ENCODE measurements around the gene CFAP77. TPM values are rescaled to one million over a fixed set of nuclear protein-coding genes. Genes with fewer than 3 reads are reported as not detected.

CFAP77 gene
- total and polyA plus RNA-seq, 2 of the 4 experiments (the other 2 are of a cell fraction): not detected

DNA sequence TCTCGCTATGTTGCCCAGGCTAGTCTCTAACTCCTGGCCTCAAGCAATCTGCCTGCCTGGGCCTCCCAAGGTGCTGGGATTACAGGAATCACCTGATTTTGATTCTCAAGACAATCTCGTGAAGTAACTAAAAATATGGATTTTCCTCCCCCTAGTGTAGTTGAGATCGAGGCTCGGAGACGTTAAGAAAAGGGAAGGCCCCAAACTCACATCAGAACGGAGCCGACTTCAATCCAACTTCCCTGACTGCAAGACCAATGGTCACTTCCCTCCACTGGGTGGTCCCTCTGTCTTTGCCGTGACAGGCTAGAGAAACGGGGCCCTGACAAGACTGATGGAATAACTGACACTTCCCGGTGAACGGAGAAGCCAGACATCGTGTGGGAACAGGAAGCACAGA lies 200.7 kb downstream of the CFAP77 start:
- Histone ChIP-seq H2AK9ac (replicated peaks; ENCODE audit: low read depth, low read length, poor library complexity) (no peak overlapping the region), H3K79me1 (ENCODE audit: low read depth in 1 of 2, low read length in 2 of 2) (peaks cover 0 to 6% of the 10 kb centered on the region in 2 experiments; a peak in 1 of 4 replicates), H4K8ac (ENCODE audit: low read depth in 2 of 2, low read length in 2 of 2) (no peak overlapping the region), H4K5ac (ENCODE audit: low read depth, low read length) (no peak overlapping the region), H3K4me3 (ENCODE audit: insufficient read depth, low read depth, low read length) (no peak overlapping the region), H2AFZ (replicated peaks; ENCODE audit: low read length, poor library complexity) (no peak overlapping the region), H2BK15ac (ENCODE audit: low read depth, low read length) (no peak overlapping the region), H2BK120ac (ENCODE audit: low read depth, low read length) (no peak overlapping the region), H3K9ac (ENCODE audit: low read depth, low read length) (no peak overlapping the region), H3K9me1 (ENCODE audit: insufficient read depth, low read length) (peaks cover 3% of the 10 kb centered on the region), H2BK20ac (ENCODE audit: low read depth, low read length) (no peak overlapping the region), H3K36me3 (ENCODE audit: control insufficient read depth, insufficient read depth, low read length) (peaks cover 23% of the 10 kb centered on the region), H3K27ac (ENCODE audit: insufficient read depth, low read length) (no peak overlapping the region), H4K20me1 (ENCODE audit: insufficient read depth, low read length) (peaks cover 15% of the 10 kb centered on the region; the same call in 1 of the 2 replicates), H3K27me3 (ENCODE audit: control insufficient read depth, insufficient read depth, low read length) (no peaks in the 10 kb centered on the region), H3K4ac (ENCODE audit: low read depth, low read length) (no peak overlapping the region), H2AK5ac (ENCODE audit: low read depth, low read length) (no peak overlapping the region), H3K18ac (ENCODE audit: low read depth, low read length) (no peak overlapping the region), H2BK5ac (ENCODE audit: low read depth, low read length, poor library complexity, severe bottlenecking) (no peak overlapping the region), H3K4me2 (ENCODE audit: low read depth, low read length) (no peak overlapping the region), H3K4me1 (ENCODE audit: control insufficient read depth, insufficient read depth, low read length) (peaks cover 3% of the 10 kb centered on the region), H3K56ac (ENCODE audit: extremely low read depth, insufficient read depth, low read length) (no peak overlapping the region), H3K9me3 (ENCODE audit: control insufficient read depth, insufficient read depth, low read length) (no peaks in the 10 kb centered on the region), H3K23ac (ENCODE audit: low read depth, low read length) (no peak overlapping the region), H4K91ac (ENCODE audit: insufficient read depth, low read depth, low read length) (no peak overlapping the region), H3K14ac (replicated peaks; ENCODE audit: low read depth, low read length) (no peak overlapping the region)
- no TSS peak for BruUV-seq (replicated peaks)
- in situ Hi-C loops (cut with MboI; ENCODE audit: low sequenced_read_pairs) (no loop called here), intact Hi-C loops (cut with micrococcal nuclease) (no loop called here), dilution Hi-C loops (cut with HindIII; ENCODE audit: low sequenced_read_pairs, unreplicated experiment) (no loop called here)
- TF ChIP-seq RFX5 (IDR thresholded peaks at IDR 0.05; ENCODE audit: low read depth, low read length): no peak
- no peak for TF ChIP-seq CHD1 (IDR thresholded peaks at IDR 0.05; ENCODE audit: low read depth, low read length)
- TF ChIP-seq BHLHE40 (IDR thresholded peaks at IDR 0.05; ENCODE audit: low read depth, low read length): no peak
- TF ChIP-seq, protein P1, sequence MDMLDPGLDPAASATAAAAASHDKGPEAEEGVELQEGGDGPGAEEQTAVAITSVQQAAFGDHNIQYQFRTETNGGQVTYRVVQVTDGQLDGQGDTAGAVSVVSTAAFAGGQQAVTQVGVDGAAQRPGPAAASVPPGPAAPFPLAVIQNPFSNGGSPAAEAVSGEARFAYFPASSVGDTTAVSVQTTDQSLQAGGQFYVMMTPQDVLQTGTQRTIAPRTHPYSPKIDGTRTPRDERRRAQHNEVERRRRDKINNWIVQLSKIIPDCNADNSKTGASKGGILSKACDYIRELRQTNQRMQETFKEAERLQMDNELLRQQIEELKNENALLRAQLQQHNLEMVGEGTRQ (IDR thresholded peaks at IDR 0.05; ENCODE audit: low read depth, low read length): no peak
- TF ChIP-seq NFE2L2 (IDR thresholded peaks at IDR 0.05; ENCODE audit: low read depth, low read length): no peak
- no peak for TF ChIP-seq SMC3 (IDR thresholded peaks at IDR 0.05; ENCODE audit: low read depth, low read length)
- no peak for TF ChIP-seq MAZ (IDR thresholded peaks at IDR 0.05; ENCODE audit: borderline replicate concordance, low read depth, low read length)
- TF ChIP-seq, protein P2, sequence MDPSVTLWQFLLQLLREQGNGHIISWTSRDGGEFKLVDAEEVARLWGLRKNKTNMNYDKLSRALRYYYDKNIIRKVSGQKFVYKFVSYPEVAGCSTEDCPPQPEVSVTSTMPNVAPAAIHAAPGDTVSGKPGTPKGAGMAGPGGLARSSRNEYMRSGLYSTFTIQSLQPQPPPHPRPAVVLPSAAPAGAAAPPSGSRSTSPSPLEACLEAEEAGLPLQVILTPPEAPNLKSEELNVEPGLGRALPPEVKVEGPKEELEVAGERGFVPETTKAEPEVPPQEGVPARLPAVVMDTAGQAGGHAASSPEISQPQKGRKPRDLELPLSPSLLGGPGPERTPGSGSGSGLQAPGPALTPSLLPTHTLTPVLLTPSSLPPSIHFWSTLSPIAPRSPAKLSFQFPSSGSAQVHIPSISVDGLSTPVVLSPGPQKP (IDR thresholded peaks at IDR 0.05; ENCODE audit: borderline replicate concordance, low read depth, low read length): no peak
- no peak for TF ChIP-seq MXI1 (IDR thresholded peaks at IDR 0.05; ENCODE audit: borderline replicate concordance, low read depth, low read length)
- TF ChIP-seq FOS (IDR thresholded peaks at IDR 0.05; ENCODE audit: low read depth, low read length): no peak
- TF ChIP-seq, protein P3, sequence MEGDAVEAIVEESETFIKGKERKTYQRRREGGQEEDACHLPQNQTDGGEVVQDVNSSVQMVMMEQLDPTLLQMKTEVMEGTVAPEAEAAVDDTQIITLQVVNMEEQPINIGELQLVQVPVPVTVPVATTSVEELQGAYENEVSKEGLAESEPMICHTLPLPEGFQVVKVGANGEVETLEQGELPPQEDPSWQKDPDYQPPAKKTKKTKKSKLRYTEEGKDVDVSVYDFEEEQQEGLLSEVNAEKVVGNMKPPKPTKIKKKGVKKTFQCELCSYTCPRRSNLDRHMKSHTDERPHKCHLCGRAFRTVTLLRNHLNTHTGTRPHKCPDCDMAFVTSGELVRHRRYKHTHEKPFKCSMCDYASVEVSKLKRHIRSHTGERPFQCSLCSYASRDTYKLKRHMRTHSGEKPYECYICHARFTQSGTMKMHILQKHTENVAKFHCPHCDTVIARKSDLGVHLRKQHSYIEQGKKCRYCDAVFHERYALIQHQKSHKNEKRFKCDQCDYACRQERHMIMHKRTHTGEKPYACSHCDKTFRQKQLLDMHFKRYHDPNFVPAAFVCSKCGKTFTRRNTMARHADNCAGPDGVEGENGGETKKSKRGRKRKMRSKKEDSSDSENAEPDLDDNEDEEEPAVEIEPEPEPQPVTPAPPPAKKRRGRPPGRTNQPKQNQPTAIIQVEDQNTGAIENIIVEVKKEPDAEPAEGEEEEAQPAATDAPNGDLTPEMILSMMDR (conservative IDR thresholded peaks at IDR 0.05; ENCODE audit: low read depth, low read length): no peak
- no peak for TF ChIP-seq RCOR1 (IDR thresholded peaks at IDR 0.05; ENCODE audit: insufficient replicate concordance, low read length)
- TF ChIP-seq CEBPB (IDR thresholded peaks at IDR 0.05; ENCODE audit: low read depth, low read length): no peak
- no peak for TF ChIP-seq POLR2A (IDR thresholded peaks at IDR 0.05; ENCODE audit: low read depth, low read length)
- TF ChIP-seq RAD21 (IDR thresholded peaks at IDR 0.05; ENCODE audit: low read length): no peak
- no peak for TF ChIP-seq MAFK (IDR thresholded peaks at IDR 0.05; ENCODE audit: low read depth, low read length)
- DNase-seq (no peak), ATAC-seq (ENCODE audit: low read depth) (no peak)
- CTCF ChIA-PET: interaction anchor here (0.6 kb wide), 1 partner anchor 14 kb away, joined by 4 read pairs; no protein-coding TSS in a partner anchor
- POLR2A ChIA-PET (ENCODE audit: unreplicated experiment): no interaction called here
- 73% methylated on average over 4 of the region's 12 CpGs; no CpG with 5 or more reads in 1 of the 2 experiments for WGBS, 2 experiments (ENCODE audit: extremely low coverage in 2 of 2, insufficient read length in 1 of 2)
